Activated naive CD4-positive, alpha-beta T cell treated with Interleukin-2 at 50 U/mL for 16 hours (primary cell): ENCODE results near the gene ANAPC1.
"Not testable (repeated sequence)": the region's sequence is repeated elsewhere in the genome, so short reads cannot be mapped to it uniquely, and the experiment has no call there.

Experiments used
- DNase-seq: peaks from one replicate; pipeline ENCODE4 v3.0.0-alpha.2; 2020

Gene ANAPC1

DNA sequence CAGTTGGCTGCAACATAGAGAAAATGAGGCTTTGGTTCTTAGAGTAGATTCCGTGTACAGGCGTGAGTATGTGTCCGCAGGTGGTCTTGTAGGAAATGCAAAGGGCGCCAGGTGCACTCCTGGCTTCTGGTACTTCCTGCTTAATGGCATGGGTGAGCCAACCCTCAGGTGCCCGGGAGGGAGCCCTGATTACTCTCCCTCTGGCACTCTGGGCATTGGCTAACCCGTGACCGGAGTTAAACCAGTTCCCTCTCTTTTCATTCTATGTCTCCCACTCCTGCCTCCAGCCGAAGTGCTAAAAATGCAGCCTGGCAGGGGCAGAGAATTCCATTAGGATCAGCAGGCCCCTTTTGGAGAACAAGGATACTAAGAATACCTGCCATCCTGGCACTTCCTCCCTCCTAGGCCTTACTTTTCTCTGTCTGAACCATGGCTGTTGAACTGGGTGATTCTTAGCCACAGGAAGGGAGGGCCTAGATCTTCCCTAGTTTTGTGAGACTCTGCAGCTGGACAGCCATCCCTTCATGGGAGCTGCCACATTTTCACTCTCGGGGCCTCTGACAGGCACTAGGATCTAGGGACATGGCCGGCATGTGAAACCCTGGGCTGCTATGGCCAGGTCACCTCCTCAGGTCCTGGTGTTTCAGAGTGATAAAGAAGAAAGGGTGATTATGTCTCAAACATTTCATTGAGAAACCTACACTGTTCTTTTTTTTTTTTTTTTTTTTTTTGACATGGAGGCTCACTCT lies 20.9 kb upstream of the ANAPC1 start:
- no peak for DNase-seq

DNA sequence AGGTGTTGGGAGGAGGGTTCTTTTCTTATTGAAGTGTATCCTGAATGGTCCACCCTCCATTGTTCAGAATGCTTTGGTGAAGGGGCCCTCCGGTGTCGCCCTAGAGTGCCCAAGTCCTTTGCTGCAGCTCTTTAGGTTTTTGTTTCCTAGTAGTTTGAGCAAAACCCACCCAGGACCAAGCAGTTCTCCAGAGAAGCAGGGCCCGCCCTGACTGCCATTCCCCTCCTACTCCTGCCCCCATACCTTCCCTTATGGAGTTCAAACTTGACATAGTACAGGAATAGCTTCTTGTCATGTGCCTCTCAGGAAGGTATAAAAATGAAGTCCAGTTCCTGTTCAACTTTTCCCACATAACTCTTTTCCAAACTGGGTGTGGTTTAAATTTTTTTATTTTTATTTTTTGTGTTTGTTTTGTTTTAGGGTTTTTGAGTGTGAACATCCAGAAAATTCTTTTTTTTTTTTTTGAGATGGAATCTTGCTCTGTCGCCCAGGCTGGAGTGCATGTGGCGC lies 20.0 kb upstream of the ANAPC1 start:
- DNase-seq = no peak

DNA sequence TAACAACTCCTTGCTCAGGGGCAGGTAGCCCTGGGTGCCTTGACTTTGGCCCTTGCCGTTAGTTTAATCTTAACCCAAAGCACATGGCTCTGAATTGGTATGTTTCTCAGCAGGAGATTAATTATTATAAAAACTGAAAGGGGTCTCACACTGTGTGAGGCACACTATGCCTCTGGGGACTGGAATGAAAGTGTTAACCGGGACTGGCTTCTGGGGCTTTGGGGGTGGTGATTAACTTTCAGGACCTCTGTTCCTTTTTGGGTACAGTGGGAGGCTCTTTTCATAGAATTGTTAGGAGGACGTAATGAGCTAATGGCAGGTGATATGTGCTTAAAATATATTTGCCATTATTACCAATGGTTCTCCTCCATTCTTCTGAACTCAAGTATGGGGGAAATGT lies 19.5 kb upstream of the ANAPC1 start:
- DNase-seq = no peak

DNA sequence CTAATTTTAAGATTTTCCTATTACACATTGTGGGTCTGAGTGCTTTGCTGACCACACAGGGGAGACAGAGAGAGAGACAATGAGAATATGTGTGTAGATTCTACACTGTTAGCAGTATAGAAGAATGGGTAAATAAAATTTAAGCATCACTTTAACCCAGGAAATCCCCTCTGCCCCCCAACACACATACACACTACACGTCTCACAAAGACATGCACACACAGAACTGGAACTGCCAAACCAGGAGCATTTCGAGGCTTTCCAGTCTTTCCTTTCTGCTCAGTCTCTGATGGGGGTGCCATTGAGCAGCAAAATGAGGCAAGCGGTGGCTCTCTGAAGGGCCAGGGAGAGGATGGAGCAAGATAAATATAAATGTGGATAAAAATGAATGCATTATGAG lies 16.9 kb upstream of the ANAPC1 start:
- no peak for DNase-seq

DNA sequence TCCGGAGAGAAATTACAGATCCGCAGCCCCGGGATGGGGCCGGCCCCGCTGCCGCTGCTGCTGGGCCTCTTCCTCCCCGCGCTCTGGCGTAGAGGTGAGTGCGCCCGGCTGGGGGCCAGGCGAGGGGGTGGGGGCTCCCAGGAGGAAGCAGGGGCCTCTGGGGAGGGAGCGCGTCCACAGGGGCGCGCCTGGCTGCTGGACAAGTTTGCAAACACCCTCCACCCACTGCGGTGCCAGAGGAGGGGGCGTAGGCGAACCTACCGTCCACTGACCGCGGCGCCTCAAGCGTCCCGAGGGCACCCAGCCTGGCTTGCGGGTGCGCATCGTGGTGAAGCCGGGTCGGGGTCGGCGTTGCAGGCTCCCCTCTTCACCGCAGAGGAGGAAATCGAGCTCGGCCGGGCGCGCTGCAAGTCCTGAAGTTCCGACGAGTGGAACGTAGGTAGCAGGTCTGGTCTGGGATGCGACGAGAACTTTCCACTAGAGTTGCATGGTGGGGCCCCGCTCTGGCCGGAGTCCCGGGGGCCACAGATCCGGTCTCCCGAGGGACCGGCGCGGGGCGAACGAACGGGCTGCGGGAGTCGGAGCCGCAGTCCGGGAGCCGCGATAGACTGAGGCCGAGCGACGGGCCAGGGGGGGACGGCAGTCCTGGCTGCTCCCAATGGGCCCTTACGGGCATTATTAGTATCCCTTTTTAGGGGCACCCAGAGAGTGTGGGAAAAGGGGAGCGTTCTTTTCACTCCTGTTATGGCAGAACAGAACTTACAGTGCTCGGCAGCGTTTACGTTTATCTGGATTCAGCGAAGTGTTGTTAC lies 14.9 kb upstream of the ANAPC1 start:
- peak; percentile 23 for DNase-seq

DNA sequence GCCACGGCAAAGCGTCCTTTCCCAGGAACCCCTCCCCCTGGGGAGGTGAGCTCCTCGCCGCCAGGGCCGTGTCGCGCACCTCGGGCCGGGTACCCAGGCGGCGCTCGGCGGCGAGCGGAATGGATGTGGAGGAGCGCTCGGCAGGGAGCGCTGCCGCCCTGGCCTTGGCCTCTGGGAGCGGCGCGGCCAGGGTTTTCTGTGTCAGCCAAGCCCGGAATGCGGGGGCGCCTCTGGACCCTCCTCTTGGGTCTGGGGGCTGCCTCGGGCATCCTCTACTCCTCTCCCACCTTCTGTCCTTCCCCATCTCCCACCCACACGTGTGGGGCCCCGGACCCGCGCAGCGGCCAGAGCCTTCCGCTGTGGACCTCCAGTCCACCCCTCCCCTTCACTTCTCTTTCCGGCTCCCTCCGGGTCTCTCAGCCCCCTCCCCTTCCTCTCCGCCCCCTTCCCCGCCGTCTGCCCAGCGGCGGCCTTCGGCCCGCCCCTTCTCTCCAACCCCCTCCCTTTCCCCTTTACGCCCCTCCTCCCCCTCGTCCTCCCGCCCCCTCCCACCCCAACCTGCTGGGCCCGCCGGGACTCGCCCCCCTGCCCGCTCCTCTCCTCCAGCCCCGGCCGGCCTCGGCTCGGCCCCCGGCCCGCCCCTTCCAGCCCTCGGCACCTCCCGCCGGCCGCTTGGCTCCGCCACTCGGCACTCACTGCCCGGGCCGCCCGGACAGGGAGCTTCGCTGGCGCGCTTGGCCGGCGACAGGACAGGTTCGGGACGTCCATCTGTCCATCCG lies 14.1 kb upstream of the ANAPC1 start, which contains the start of gene MERTK:
TSS of gene MERTK (plus strand) at position 684 of the 779 bp plus-strand sequence. CDS start 129 bp downstream, outside the sequence.
- DNase-seq = peak; percentile 55

DNA sequence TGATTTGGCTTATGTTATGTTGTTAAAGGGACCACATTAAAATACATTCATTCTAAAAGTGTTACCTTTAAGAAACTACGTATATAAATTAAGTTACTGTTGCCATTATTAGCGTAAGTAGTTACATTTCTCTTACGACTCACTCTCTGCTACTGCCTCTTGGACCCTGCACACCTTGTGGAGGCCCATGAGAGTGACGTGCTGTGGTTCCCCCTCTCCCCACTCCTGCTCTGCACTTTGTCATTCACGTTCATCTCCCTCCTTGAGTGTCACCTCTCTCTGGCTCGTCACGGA lies 13.6 kb upstream of the ANAPC1 start:
- no peak for DNase-seq

DNA sequence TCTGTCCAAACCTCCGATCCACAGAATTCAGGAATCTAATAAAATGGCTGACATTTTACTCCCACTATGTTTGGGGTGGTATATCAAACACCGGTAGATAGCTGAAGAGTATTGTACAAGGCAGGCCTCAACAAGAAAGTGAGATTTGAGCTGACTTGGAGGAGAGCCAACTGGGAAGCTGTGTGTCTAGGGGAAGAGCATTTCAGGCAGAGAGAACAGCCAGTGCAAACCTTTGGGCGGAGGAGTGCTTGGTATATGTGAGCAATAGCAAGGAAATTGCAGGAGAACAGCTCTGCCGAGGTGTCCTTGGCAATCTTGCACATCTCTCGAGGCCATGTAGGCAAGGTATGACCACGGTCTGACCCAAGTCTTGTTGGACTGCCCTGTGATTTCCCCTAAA lies 12.6 kb upstream of the ANAPC1 start:
- no peak for DNase-seq

DNA sequence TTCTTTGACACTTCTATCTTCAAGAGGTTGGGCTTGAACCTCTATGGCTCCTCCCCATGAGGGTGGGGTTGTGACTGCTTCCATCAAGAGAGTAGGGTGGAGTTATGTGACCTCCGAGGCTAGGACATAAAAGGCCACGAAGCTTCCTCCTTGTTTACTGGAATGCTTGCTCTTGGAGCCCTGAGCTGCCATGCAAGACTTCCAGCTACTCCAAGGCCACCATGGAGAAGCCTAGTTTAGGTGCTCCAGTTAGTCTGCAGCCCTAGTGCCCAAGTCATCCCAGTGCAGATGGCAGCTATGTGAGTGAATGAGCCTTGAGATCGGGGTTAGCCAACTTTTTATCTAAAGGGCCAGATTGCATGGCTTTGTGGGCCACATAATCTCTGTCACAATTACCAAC lies 12.0 kb upstream of the ANAPC1 start:
- DNase-seq = no peak

DNA sequence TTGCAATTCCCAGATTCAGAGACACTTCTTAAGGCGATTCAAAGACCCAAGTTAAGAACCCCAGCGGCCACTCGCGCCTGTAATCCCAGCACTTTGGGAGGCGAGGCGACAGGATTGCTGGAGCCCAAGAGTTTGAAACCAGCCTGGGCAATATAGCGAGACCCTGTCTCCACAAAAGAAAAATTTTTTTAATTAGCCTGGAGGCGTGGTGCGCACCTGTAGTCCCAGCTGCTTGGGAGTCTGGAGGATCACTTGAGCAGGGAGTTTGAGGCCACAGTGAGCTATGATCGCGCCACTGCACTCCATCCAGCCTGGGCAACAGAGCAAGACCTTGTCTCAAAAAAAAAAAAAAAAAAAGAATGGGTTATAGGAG lies 585 bp upstream of the ANAPC1 start:
- DNase-seq = no peak

DNA sequence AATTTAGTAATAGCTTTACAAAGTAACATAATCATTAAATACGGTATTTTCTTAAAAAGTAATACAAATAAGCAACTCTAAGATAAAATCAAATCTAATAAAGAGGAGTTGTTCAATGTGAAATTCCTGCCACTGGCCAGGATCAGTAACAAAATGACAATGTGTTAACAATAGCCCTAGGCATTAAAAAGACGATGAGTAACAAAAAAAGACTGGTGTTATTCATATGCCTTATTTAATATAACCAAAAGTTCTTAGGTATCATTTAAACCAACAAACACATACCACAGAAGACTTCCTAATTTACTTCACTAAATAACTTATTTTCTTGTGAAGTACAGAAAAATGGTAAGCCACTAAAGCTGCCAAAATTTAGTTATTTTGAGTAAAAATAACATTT lies 11.2 kb downstream of the ANAPC1 start:
- not testable (repeated sequence) for DNase-seq

DNA sequence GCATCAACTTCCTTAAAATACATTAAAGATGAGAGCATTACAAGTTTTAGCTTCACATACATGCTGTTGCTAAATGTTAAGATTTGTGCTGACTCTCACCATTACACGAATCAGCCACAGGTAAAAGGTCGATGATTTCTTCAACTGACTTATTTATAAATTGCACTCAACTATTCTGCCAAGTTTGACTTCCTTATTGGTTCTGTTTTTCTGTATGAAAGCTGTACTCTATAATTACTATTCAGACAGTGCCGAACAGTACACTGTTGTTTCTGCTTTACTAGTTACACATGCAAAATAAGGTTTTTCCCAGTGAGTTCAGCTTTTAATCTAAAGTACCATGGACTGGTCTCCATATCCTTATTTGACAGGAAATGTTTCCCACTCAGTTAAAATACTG lies 18.9 kb downstream of the ANAPC1 start:
- DNase-seq = not testable (repeated sequence)

DNA sequence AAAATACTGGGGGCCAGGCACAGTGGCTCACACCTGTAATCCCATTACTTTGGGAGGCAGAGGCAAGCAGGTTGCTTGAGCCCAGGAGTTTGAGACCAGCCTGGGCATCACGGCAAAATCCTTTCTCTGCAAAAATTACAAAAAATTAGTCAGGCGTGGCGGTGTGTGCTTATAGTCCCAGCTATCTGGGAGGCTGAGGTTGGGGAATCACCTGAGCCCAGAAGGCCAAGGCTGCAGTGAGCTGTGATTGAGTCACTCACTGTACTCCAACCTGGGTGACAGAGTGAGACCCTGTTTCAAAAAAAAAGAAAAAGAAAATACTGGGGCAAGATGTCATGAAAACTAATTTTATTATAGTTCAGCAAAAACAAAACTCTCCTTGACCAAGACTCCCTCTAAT lies 24.0 kb downstream of the ANAPC1 start:
- DNase-seq = not testable (repeated sequence)

DNA sequence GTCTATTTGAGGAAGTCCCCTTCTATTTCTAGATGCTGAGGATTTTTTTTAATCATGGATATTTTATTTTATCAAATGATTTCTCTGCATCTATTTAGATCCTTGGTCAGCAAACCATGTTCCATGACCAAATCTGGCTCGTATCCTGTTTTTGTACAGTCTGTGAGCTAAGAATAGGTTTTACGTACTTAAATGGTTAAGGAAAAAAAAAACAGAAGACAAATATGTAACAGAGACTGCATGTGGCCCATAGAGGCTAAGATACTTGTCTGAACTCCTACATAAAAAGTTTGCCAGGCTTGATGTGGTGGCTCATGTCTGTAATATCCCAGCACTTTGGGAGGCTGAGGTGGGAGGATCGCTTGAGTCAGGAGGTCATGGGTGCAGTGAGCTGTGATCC lies 31.4 kb downstream of the ANAPC1 start:
- DNase-seq = not testable (repeated sequence)

DNA sequence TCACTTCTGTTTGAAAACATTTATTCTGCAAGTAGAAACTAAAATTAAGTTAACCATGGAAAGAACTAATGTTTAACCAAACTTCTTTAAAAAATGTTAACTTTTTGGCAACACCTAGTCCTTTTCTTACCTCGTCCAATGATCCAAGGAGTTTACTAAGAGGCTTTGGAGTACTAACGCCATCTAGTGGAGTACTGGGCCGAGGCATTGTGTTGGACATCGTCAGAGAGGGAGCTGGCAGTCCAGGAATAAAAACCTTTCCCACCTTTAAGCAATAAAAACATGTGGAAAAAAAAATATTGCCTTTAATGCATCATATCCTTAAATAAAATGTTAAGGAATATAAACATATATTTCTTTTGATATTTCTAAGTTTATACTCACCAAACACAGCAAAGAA lies 33.3 kb downstream of the ANAPC1 start:
- DNase-seq = peak; percentile 30

DNA sequence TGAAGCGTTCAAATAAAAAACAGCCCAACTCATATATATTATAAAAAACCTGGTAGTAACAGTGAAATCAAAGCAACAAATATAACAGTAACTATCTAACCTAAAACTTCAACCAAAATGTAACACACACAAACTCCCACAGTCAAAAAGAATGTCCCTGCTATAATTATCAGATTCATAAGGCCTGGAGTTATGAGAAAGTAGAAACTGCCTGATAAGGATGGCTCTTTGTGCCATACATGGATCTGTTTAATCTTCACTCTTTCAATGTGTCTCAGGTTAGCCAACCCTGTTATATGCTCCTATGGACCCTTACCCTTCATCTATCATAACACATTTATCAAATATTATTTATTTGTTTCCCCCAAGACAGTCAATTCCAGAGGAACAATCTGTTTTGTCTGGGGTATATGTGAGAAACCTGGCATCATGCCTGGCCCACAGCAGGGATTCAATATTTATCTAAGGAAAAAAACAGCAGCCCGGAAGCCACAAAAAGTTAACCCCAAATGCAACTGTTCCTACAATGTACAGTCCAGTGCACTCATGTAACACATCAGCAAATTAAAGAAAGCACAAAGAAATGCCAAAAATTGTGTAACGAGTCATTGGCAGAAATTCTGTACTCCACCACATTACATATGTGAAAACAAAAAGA lies 44.2 kb downstream of the ANAPC1 start:
- not testable (repeated sequence) for DNase-seq

DNA sequence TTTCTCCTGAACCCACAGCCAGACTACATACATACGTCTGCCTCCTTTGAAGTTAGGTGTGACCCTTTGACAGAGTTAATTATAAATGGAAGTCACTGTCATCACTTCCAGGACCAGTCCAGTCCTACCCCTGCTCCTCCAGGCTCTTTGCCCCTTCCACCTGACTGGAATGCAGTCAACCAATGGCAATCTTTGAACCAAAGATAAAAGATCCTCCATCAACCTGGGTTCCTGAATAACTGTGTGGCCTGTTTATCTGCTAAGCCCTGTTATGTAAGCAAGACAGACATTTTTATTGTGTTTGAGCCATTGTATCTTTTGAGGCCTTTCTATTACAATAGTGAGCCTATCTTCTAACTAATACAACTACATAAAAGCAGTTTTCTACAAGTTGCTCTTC lies 45.0 kb downstream of the ANAPC1 start:
- not testable (repeated sequence) for DNase-seq

DNA sequence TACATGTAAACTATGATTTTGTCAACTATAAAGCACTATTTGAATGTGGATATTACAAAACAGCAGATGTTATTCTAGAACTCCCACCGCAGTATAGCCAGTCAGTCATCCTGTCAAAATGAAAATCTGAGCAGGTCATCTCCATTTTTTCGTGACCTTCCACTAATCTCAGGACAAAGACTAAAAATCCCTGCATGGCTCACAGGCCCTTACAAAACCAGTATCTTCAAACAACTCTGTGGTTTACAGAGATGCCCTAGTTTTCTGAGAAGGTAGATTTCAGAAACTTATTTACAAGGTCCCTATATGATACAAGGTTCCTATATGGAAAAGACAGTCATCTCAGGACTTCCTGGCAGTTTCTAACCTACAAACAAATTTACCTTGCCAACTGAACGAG lies 49.8 kb downstream of the ANAPC1 start:
- not testable (repeated sequence) for DNase-seq

DNA sequence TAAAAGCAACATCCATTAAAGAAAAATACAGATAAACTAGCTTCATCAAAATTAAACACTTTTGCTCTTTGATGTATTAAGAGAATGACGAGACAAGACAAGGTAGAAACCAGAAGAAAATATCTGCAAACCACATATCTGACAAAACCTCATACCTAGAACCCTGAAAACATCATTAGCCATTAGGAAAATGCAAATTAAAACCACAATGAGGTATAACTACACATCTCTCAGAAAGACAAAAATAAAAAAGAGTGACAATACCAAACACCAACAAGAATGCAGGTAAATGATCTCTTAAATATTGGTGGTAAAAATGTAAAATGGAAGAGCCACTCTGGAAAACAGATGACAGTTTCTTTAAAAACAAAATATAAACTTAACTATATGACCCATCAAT lies 53.5 kb downstream of the ANAPC1 start:
- DNase-seq = not testable (repeated sequence)

DNA sequence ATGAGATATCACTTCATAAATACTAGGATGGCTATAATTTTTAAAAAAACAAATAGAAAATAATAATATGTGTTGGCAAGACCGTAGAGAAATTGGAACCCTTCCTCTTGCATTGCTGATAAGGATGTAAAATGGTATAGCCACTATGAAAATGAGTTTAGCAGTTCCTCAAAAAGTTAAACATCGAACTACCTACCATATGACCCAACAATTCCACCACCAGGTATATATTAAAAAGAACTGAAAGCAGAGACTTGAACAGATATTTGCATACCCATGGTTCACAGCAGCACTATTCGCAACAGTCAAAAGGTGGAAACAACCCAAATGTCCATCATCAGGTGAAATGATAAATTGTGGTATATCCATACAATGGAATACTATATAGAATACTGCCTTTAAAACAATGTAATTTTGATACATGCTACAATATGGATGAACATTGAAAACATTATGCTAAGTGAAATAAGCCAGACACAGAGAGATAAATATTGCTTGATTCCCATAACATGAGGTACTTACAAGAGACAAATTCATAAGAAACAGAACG lies 55.7 kb downstream of the ANAPC1 start:
- not testable (repeated sequence) for DNase-seq

DNA sequence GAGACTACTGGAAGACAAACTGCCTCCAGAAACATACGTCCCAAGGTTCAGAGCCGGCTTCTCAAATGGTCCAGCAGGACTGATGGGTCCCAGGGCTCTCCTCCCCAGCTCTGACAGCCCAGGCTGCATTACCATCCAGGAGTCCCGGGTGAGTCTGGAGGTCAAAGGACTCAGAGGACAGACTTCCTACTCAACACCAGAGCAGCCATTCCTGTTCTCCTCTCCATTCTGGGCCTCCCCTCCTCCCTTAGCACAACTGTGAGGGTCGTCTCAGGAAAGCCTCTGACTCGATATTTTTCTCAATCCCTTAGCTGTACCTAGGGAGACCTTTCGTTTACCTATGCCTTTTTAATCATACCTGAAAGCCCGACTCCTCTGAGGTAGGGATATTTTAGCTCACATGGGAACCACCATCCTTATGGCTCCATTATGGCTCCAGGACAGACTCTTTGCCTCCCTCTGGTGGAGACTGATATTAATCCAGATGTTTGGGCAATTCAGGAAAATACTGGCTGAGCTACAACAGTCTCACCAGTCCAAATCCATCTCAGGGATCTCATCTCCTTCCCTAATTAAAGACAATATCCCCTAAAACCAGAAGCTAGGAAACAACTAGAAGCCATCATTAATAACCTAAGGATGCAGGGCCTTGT lies 70.9 kb downstream of the ANAPC1 start:
- not testable (repeated sequence) for DNase-seq

DNA sequence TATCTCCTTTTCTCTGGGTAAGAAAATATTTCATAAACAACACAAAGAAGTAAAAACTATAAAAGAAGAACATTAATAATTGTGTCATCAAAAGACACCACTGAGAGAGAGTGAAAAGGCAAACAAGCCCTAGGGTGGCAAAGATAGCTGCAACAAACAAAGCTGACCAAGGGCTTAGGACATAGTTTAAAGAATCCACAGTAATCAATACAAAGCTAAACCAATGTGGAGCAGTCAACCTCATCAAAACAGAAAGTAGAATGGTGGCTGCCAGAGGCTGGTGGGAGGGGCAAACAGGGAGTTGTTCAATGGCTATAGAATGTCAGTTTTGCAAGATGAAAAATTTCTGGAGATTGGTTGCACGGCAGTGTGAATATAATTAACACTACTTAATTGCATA lies 93.4 kb downstream of the ANAPC1 start:
- DNase-seq = not testable (repeated sequence)
